Gastroesophageal sphincter (tissue), 4 donors: ENCODE data around the gene MYADML2. TPM values are rescaled to one million over a fixed set of nuclear protein-coding genes. Genes with fewer than 3 reads are reported as not detected.

Source experiments
- ATAC-seq: fragments of 150-250 bp; one replicate; pipeline ENCODE4 v1.9.1; 2016; ENCODE audit warnings: mild to moderate bottlenecking, moderate library complexity
- H3K27ac ChIP-seq, 4 donors: fragments of 200-600 bp; sonication (generic) in 3 of 4; 1 replicate in 3 of 4; 2 replicates in 1 of 4; pipeline ENCODE4 v1.5.1; 2016 to 2019
- H3K27me3 ChIP-seq: fragments of 200-600 bp; sonication (generic); one replicate; pipeline ENCODE4 v1.5.1; 2019
- H3K36me3 ChIP-seq, 2 donors: fragments of 200-600 bp; sonication (generic); one replicate each; pipeline ENCODE4 v1.5.1; 2019; ENCODE audit warnings: control low read depth in 1 of 2
- H3K4me1 ChIP-seq, 3 donors: fragments of 200-600 bp; sonication (generic); 1 replicate in 2 of 3; 2 replicates in 1 of 3; pipeline ENCODE4 v1.5.1; 2016 to 2019; ENCODE audit warnings: control low read depth in 2 of 3
- H3K4me3 ChIP-seq, 2 donors: fragments of 200-600 bp; sonication (generic); one replicate each; pipeline ENCODE4 v1.5.1; 2019; ENCODE audit warnings: mild to moderate bottlenecking in 1 of 2, moderate library complexity in 1 of 2
- H3K9me3 ChIP-seq, 3 donors: fragments of 200-600 bp; sonication (generic); one replicate each; pipeline ENCODE4 v1.5.1; 2017 to 2019; ENCODE audit warnings: control low read depth in 2 of 3
- EP300 ChIP-seq: sonication (generic); formaldehyde crosslinking; IDR thresholded peaks from one replicate; pipeline ENCODE4 v1.6.1; 2017; ENCODE audit warnings: antibody characterized with exemption, mild to moderate bottlenecking
- POLR2A ChIP-seq, 2 donors: fragments of 450-650 bp; IDR thresholded peaks; one replicate each; pipeline ENCODE4 v1.6.1; 2017; ENCODE audit warnings: antibody characterized with exemption in 2 of 2, mild to moderate bottlenecking in 2 of 2, moderate library complexity in 1 of 2
- POLR2AphosphoS5 ChIP-seq: sonication (generic); formaldehyde crosslinking; IDR thresholded peaks from one replicate; pipeline ENCODE4 v1.6.1; 2017; ENCODE audit warnings: antibody characterized with exemption
- WGBS, 2 donors: methylation state at CpG; one replicate each; pipeline ENCODE4 v1.1.5; 2018; ENCODE audit warnings: low coverage in 1 of 2; 5-methylcytosine and 5-hydroxymethylcytosine counted together
- total RNA-seq, 4 donors: library from RNA; depleted of rRNA; stranded (reverse); fragments of >200 nt; gene quantifications; one replicate each; pipeline ENCODE4 v1.1.0, GENCODE V29; 2016
- TF ChIP-seq, protein P1 (sequence below), 4 experiments: fragments of 200-600 bp in 2 of 4; fragments of 450-650 bp in 2 of 4; sonication (generic) in 1 of 4; IDR thresholded peaks; one replicate each; pipeline ENCODE4 v1.5.1; 2017 to 2019; ENCODE audit warnings: antibody characterized with exemption in 4 of 4, mild to moderate bottlenecking in 2 of 4, moderate library complexity in 2 of 4

The MYADML2 gene
- total RNA-seq, 4 donors from 2014 or later, result not detected

- Histone ChIP-seq H3K4me3 (no peak overlapping the region), H3K27me3 (peaks cover 24% of the 10 kb centered on the region), H3K9me3 (no peaks in the 10 kb centered on the region), H3K36me3 (peaks cover 0 to 77% of the 10 kb centered on the region in 2 donors), H3K27ac (no peak overlapping the region), H3K4me1 (peaks cover 0 to 20% (median 11%) of the 10 kb centered on the region in 3 donors)
- ATAC-seq, result no peak
- 76 to 92% methylated on average over 2 to 9 of the region's 18 CpGs for WGBS, 2 donors
- TF ChIP-seq EP300 (no peak), POLR2AphosphoS5 (no peak), POLR2A (IDR thresholded peaks at IDR 0.05) (no peak)
- TF ChIP-seq, protein P1, sequence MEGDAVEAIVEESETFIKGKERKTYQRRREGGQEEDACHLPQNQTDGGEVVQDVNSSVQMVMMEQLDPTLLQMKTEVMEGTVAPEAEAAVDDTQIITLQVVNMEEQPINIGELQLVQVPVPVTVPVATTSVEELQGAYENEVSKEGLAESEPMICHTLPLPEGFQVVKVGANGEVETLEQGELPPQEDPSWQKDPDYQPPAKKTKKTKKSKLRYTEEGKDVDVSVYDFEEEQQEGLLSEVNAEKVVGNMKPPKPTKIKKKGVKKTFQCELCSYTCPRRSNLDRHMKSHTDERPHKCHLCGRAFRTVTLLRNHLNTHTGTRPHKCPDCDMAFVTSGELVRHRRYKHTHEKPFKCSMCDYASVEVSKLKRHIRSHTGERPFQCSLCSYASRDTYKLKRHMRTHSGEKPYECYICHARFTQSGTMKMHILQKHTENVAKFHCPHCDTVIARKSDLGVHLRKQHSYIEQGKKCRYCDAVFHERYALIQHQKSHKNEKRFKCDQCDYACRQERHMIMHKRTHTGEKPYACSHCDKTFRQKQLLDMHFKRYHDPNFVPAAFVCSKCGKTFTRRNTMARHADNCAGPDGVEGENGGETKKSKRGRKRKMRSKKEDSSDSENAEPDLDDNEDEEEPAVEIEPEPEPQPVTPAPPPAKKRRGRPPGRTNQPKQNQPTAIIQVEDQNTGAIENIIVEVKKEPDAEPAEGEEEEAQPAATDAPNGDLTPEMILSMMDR (IDR thresholded peaks at IDR 0.05), result no peak
These were observed 46.7 kb downstream of the MYADML2 start for GRCh38 chr17:81900181-81900820.

- WGBS, 2 donors, result 60% methylated on average over 1 of the region's 22 CpGs; no CpG with 5 or more reads in 1 of the 2 donors
- Histone ChIP-seq H3K4me1 (peaks cover 0 to 20% (median 11%) of the 10 kb centered on the region in 3 donors), H3K9me3 (no peaks in the 10 kb centered on the region), H3K36me3 (peaks cover 0 to 77% of the 10 kb centered on the region in 2 donors), H3K4me3 (no peak overlapping the region), H3K27me3 (peaks cover 24% of the 10 kb centered on the region), H3K27ac (no peak overlapping the region)
- TF ChIP-seq POLR2A (IDR thresholded peaks at IDR 0.05) (no peak), EP300 (no peak), POLR2AphosphoS5 (no peak)
- TF ChIP-seq, protein P1 (IDR thresholded peaks at IDR 0.05), result no peak
- no peak for ATAC-seq
These were observed 47.4 kb downstream of the MYADML2 start for GRCh38 chr17:81899514-81900166.

DNA sequence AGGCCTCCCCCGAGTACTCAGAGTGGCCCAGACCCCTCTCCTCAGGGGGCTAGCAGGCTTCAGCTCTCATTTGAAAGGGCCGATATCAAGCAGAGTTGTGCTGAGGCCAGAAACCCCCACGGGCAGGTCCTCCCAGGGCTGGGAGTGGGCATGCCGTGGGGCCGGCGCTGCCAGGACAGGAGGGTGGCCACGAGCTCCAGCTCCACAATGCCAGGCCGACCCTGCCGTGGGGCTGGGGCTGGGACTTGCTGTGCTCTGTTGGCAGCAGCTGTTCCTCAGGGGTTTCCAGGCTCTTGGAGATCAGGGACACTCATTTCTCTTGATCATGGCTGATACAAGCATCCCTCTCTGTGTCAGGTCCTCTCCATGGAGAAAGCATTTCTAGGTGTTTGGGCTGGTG lies 48.1 kb downstream of the MYADML2 start:
- 67% methylated on average over 1 of the region's 9 CpGs; no CpG with 5 or more reads in 1 of the 2 donors for WGBS, 2 donors
- peaks cover 24% of the 10 kb centered on the region for H3K27me3 ChIP-seq
- H3K4me1 ChIP-seq, result peaks cover 0 to 20% (median 11%) of the 10 kb centered on the region in 3 donors
- H3K9me3 ChIP-seq, result no peaks in the 10 kb centered on the region
- no peak overlapping the region for H3K27ac ChIP-seq
- H3K4me3 ChIP-seq, result no peak overlapping the region
- peaks cover 0 to 77% of the 10 kb centered on the region in 2 donors for H3K36me3 ChIP-seq
- no peak for ATAC-seq
- TF ChIP-seq POLR2AphosphoS5 (no peak), POLR2A (IDR thresholded peaks at IDR 0.05) (no peak), EP300 (no peak)
- TF ChIP-seq, protein P1 (IDR thresholded peaks at IDR 0.05), result no peak

- H3K36me3 ChIP-seq, result peaks cover 0 to 75% of the 10 kb centered on the region in 2 donors
- 70 to 74% methylated on average over 6 to 9 of the region's 19 CpGs for WGBS, 2 donors
- H3K4me1 ChIP-seq, result peaks cover 0 to 24% (median 11%) of the 10 kb centered on the region in 3 donors
These were observed 48.8 kb downstream of the MYADML2 start for GRCh38 chr17:81898029-81898866.

More at GRCh38 chr17:81898029-81898866, 48.8 kb downstream of the MYADML2 start:
- Histone ChIP-seq H3K4me3 (no peak overlapping the region), H3K27me3 (peaks cover 24% of the 10 kb centered on the region), H3K9me3 (no peaks in the 10 kb centered on the region), H3K27ac (no peak overlapping the region)
- ATAC-seq, result no peak
- TF ChIP-seq EP300, result no peak
- no peak for TF ChIP-seq POLR2AphosphoS5
- no peak for TF ChIP-seq POLR2A (IDR thresholded peaks at IDR 0.05)
- TF ChIP-seq, protein P1 (IDR thresholded peaks at IDR 0.05), result no peak
